B cell (primary cell): ENCODE data around the gene MRPL14.

Experiments
- CTCF ChIP-seq: fragments of 200-600 bp; IDR thresholded peaks from one replicate; pipeline ENCODE4 v1.8.0; 2022; ENCODE audit warnings: antibody characterized with exemption, mild to moderate bottlenecking
- EZH2 ChIP-seq: IDR thresholded peaks from 2 replicates; pipeline ENCODE4 v1.6.1; 2012; ENCODE audit warnings: borderline replicate concordance, low read depth, mild to moderate bottlenecking, moderate library complexity, low read length; ENCODE audit not compliant: insufficient read depth, poor library complexity, severe bottlenecking

GRCh38 chr6:44074439-44074812 lies 52.8 kb downstream of the MRPL14 start:
- TF ChIP-seq CTCF = peak; percentile 86
- TF ChIP-seq EZH2 = no peak
